CD4-positive, alpha-beta T cell treated with Interleukin-1 beta for 1 hour (primary cell): ENCODE results near the gene RNF38.
"Not testable (repeated sequence)": the region's sequence is repeated elsewhere in the genome, so short reads cannot be mapped to it uniquely, and the experiment has no call there.

Source experiments
- DNase-seq, 2 donors: peaks; one replicate each; pipeline ENCODE4 v3.0.0-alpha.2; 2020 to 2022

Gene RNF38

GRCh38 chr9:36399980-36400331 is at the start of gene RNF38:
RNF38 (minus strand) TSS chr9:36400269; CDS start chr9:36400108, 161 bp downstream.
- peak; percentile 74 to 77 for DNase-seq

- not testable (repeated sequence) for DNase-seq
Measured at GRCh38 chr9:36448555-36448954, 48.5 kb upstream of the RNF38 start.

GRCh38 chr9:36448017-36448416 is 47.9 kb upstream of the RNF38 start:
- DNase-seq = no peak

- DNase-seq = not testable (repeated sequence)
Measured at GRCh38 chr9:36446678-36447077, 46.6 kb upstream of the RNF38 start.

GRCh38 chr9:36445800-36446361 is 45.8 kb upstream of the RNF38 start:
- no peak for DNase-seq

GRCh38 chr9:36444203-36444602 is 44.1 kb upstream of the RNF38 start:
- no peak for DNase-seq

- DNase-seq = no peak
Measured at GRCh38 chr9:36443581-36443980, 43.5 kb upstream of the RNF38 start.

- DNase-seq = no peak
Measured at GRCh38 chr9:36442710-36443109, 42.6 kb upstream of the RNF38 start.

GRCh38 chr9:36441966-36442365 is 41.9 kb upstream of the RNF38 start:
- DNase-seq = no peak

GRCh38 chr9:36438536-36439236 is 38.6 kb upstream of the RNF38 start:
- no peak for DNase-seq

- no peak for DNase-seq
Measured at GRCh38 chr9:36437790-36438189, 37.7 kb upstream of the RNF38 start.

- no peak for DNase-seq
Measured at GRCh38 chr9:36436909-36437308, 36.8 kb upstream of the RNF38 start.

GRCh38 chr9:36433386-36433785 is 33.3 kb upstream of the RNF38 start:
- DNase-seq = no peak

- DNase-seq = no peak
Measured at GRCh38 chr9:36431078-36431477, 31.0 kb upstream of the RNF38 start.

- no peak for DNase-seq
Measured at GRCh38 chr9:36426945-36427344, 26.9 kb upstream of the RNF38 start.

- DNase-seq = no peak
Measured at GRCh38 chr9:36426348-36426747, 26.3 kb upstream of the RNF38 start.

GRCh38 chr9:36424289-36425055 is 24.4 kb upstream of the RNF38 start:
- no peak for DNase-seq

GRCh38 chr9:36423206-36423605 is 23.1 kb upstream of the RNF38 start:
- DNase-seq = no peak

GRCh38 chr9:36416890-36417289 is 16.8 kb upstream of the RNF38 start:
- DNase-seq = no peak

GRCh38 chr9:36415822-36416525 is 15.9 kb upstream of the RNF38 start:
- DNase-seq = no peak

GRCh38 chr9:36411410-36411809 is 11.3 kb upstream of the RNF38 start:
- DNase-seq = not testable (repeated sequence)

GRCh38 chr9:36409076-36409475 is 9.0 kb upstream of the RNF38 start:
- not testable (repeated sequence) for DNase-seq

GRCh38 chr9:36407122-36407723 is 7.2 kb upstream of the RNF38 start:
- DNase-seq = peak; percentile 70 to 78
